GM18909 (cell line): ENCODE data around the gene PMAIP1.
A peak's percentile ranks its signal among the peaks of the same experiment; 100 is the strongest.
"Not testable (repeated sequence)": the region's sequence is repeated elsewhere in the genome, so short reads cannot be mapped to it uniquely, and the experiment has no call there.

ENCODE experiments used
- ATAC-seq: cut with Tn5 transposase; IDR thresholded peaks from one replicate; pipeline ENCODE4 v1.9.1; 2021; ENCODE audit warnings: mild to moderate bottlenecking; ENCODE audit not compliant: unreplicated experiment, poor library complexity

The PMAIP1 gene

DNA sequence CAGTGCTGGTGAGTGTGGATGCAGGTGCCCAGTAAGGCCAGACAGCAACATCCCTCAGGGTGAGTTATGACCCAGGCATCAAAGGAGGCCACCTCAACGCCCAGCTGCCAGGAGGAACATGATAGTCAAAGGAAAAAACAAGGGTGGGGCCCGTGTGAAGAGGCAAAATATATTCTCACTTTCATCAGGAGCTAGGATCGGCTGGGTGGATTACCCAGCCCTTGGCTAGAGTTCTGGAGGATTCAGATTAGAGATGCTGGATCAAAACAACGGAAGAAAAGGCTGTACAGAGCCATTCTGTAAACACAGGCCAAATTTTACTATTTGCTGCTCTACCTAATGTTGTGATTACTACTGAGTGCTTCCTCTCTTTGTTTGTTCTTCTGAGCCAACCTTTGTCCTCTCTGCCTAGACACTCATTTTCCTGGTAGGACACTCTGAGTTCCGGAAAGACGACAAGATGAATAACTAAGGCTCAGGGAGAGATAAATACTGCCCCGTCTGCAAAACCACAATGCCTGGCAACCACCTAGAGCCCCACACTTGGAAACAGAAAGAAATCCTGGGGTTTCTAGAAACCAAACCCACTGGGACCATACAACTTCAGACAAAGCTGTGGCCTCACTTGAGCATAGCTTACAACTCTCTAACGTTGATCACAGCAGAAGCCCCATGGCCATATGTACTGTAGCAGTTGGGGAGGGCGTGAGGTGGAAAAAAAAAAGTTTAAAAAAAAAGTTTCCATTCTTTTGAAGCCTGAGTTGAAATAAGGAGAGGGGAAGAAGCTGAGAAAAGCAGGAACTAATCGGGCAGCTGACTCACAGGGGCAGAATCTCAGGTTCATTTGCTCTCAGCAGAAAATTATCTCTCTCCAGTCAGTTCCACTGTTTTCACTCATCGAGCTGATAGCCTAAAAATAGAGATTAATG is 17.8 kb upstream of the PMAIP1 start:
- ATAC-seq = peak; percentile 39

GRCh38 chr18:59884351-59884750 is 15.4 kb upstream of the PMAIP1 start:
- no peak for ATAC-seq

- ATAC-seq = peak; percentile 88
Observed at GRCh38 chr18:59885579-59886163, 14.1 kb upstream of the PMAIP1 start.

DNA sequence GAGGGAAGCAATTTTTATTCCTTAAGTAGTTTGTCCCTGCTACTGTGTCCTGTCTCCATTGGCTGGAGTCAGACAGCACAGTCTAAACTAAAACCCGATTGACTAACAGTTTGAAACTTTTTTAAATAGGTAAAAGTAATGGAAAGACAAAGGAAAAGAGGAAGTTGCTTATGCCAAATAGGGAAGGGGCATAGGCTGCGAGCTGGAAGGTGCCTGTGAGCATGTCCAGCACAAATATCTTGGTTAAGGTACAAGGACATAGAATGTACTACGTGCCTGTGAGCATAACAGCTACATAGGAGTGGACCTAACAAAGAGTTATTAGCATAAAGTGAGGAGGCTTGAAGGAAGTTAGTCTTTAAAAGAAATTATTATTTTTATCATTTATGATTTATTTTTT is 13.4 kb upstream of the PMAIP1 start:
- not testable (repeated sequence) for ATAC-seq

GRCh38 chr18:59892123-59892522 is 7.7 kb upstream of the PMAIP1 start:
- ATAC-seq = no peak

GRCh38 chr18:59893971-59894370 is 5.8 kb upstream of the PMAIP1 start:
- ATAC-seq = no peak

DNA sequence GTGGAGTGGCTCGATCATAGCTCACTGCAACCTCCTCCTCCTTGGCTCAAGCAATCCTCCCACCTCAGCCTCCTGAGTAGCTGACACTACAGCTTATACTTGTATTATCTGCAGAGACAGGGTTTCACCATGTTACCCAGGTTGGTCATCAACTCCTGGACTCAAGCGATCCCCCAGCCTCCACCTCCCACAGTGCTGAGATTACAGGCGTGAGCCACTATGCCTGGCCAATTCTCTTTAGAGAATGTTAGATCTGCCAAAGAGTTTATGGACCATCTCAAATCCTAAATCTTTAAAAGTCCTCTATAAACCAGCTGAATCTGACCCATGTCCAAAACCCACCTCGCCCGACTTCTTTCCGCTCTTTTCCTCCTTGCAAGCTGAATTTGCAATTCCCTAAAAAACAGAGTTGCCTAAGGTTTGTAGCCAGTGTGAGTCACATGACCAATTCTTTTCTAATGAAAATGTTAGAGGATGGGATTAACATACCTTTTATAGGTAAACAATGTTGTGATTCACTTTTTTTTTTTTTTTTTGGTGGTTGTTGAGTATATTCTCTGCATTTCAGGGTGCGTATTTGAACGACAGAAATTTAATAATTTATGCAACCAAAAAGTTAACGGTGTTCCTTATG is 2.4 kb upstream of the PMAIP1 start:
- ATAC-seq = no peak

GRCh38 chr18:59898093-59898492 is 1.7 kb upstream of the PMAIP1 start:
- no peak for ATAC-seq

GRCh38 chr18:59898609-59899297 is 1.0 kb upstream of the PMAIP1 start:
- ATAC-seq = no peak

DNA sequence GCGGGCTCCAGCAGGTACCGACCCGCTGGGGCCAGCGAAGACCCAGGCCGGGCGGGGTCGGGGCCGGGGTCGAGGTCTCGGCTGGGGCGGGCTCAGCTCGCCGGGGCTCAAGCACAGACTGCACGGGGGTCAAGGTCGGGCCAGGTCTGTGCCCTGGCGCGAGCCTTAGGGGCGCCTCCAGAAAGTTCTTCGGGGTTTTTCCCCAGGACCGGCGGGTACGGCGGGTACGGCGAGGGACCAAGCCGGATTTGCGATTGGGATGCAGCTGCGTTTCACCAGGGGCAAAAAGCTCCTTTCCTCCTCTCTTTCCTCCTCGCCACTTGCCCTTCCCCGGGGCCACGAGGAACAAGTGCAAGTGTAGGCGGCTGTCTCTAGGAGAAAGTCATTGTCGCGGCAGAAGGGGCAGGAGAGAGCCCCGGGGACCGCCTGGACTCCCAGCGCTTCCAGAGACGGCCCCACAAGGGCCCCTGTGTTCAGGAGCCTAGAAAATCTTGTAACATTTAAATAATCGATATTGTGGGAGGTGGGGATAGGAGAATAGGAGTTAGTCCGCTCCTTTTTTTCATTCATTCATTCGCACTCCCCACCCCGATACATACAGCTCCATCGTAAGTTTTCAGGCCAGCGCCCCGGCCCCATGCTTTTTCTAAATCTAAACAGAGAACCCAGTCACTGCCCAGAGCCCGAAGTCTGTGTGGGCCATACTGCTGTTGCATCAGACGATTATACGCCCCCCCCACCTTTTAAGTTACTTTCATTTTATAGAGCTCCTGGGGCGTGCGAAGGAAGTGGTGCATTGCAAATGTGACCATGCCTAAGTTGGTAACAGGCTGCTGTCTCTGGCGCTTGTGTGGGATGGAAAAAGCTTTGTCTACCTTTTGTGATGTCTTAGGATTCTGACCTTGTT is 679 bp downstream of the PMAIP1 start:
- peak; percentile 46 for ATAC-seq

- no peak for ATAC-seq
Observed at GRCh38 chr18:59902131-59902992, 2.6 kb downstream of the PMAIP1 start.

DNA sequence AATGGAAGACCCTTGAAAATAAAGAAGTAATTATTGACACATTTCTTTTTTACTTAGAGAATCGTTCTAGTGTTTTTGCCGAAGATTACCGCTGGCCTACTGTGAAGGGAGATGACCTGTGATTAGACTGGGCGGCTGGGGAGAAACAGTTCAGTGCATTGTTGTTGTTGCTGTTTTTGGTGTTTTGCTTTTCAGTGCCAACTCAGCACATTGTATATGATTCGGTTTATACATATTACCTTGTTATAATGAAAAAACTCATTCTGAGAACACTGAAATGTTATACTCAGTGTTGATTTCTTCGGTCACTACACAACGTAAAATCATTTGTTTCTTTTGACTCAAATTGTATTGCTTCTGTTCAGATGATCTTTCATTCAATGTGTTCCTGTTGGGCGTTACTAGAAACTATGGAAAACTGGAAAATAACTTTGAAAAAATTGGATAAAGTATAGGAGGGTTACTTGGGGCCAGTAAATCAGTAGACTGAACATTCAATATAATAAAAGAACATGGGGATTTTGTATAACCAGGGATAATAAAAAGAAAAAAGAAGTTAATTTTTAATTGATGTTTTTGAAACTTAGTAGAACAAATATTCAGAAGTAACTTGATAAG is 3.3 kb downstream of the PMAIP1 start:
- no peak for ATAC-seq

DNA sequence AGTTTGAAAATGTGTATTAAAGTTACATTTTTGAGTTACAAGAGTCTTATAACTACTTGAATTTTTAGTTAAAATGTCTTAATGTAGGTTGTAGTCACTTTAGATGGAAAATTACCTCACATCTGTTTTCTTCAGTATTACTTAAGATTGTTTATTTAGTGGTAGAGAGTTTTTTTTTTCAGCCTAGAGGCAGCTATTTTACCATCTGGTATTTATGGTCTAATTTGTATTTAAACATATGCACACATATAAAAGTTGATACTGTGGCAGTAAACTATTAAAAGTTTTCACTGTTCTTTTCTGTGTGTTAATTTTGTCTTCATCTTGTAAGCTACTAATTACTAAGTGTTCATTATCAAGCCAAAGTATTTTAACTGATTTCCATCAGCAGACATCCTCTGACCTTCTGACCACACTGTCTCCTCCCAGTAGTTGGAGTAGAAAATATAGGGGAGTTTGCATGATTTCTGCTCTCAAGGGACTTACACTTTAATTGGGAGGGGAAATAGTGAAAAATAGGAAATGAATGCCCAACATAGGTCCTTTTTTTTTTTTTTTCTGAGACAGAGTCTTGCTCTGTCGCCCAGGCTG is 4.3 kb downstream of the PMAIP1 start:
- ATAC-seq = no peak

GRCh38 chr18:59905686-59906091 is 5.9 kb downstream of the PMAIP1 start:
- ATAC-seq = no peak

GRCh38 chr18:59906203-59906602 is 6.4 kb downstream of the PMAIP1 start:
- no peak for ATAC-seq

GRCh38 chr18:59907172-59907571 is 7.4 kb downstream of the PMAIP1 start:
- ATAC-seq = no peak

DNA sequence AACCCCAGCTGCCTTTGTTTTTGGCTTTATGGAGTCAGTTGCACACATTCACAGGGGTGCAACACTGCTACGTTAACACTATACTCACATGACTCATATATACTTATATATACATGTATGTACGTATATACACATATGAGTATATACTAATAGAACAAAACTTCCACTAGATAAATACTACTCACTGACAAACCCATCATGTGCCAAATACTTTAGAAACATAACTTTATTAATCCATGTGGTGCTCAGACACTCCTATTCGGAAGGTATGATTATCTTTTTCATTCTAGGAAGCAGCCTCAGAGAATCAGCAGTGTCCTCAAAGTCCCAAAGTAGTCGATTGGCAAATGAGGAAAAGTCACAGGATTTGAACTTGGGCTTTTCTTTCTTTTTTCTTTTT is 7.9 kb downstream of the PMAIP1 start:
- no peak for ATAC-seq

GRCh38 chr18:59908799-59909198 is 9.0 kb downstream of the PMAIP1 start:
- no peak for ATAC-seq
